Panc1 (cell line): ENCODE data around the gene ATXN1.

Experiments
- POLR2AphosphoS5 ChIP-seq: IDR thresholded peaks from 2 replicates; pipeline ENCODE4 v1.6.1; 2012; ENCODE audit warnings: mild to moderate bottlenecking, low read depth, low read length, moderate library complexity
- TCF7L2 ChIP-seq: IDR thresholded peaks from 2 replicates; pipeline ENCODE4 v1.6.1; 2011; ENCODE audit warnings: mild to moderate bottlenecking, low read depth, low read length, inconsistent platforms
- TF ChIP-seq, protein P1 (sequence below): fragments of 450-650 bp; IDR thresholded peaks from 2 replicates; pipeline ENCODE4 v1.5.1; 2017; ENCODE audit warnings: mild to moderate bottlenecking
- TF ChIP-seq, protein P2 (sequence below), 2 experiments: IDR thresholded peaks; 2 replicates each; pipeline ENCODE4 v1.6.1; 2011 to 2012; ENCODE audit warnings: low read depth in 2 of 2, control low read depth in 1 of 2, low read length in 1 of 2, mild to moderate bottlenecking in 1 of 2, moderate library complexity in 1 of 2; ENCODE audit not compliant: insufficient read depth in 1 of 2

DNA sequence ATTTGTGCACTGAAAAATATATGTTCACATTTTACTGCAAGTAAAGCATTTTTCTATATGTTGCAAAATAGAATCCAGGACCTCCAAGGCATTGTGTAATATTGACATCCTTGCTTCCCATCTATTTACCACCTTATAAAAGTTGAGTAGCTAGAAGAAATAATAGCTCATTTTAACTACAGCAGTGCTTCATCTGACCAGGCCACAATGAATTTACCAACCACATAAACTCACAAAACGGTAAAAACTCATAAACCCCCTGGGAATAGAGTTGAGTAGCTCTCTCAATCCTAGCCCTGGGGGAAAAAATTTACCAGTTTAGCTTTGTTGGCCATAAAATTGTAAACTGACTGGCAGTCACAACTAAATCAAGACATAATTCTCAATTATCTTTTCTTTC is 3.9 kb downstream of the ATXN1 start:
- no peak for TF ChIP-seq POLR2AphosphoS5
- TF ChIP-seq, protein P1, sequence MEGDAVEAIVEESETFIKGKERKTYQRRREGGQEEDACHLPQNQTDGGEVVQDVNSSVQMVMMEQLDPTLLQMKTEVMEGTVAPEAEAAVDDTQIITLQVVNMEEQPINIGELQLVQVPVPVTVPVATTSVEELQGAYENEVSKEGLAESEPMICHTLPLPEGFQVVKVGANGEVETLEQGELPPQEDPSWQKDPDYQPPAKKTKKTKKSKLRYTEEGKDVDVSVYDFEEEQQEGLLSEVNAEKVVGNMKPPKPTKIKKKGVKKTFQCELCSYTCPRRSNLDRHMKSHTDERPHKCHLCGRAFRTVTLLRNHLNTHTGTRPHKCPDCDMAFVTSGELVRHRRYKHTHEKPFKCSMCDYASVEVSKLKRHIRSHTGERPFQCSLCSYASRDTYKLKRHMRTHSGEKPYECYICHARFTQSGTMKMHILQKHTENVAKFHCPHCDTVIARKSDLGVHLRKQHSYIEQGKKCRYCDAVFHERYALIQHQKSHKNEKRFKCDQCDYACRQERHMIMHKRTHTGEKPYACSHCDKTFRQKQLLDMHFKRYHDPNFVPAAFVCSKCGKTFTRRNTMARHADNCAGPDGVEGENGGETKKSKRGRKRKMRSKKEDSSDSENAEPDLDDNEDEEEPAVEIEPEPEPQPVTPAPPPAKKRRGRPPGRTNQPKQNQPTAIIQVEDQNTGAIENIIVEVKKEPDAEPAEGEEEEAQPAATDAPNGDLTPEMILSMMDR = no peak
- TF ChIP-seq TCF7L2 = no peak
- TF ChIP-seq, protein P2, sequence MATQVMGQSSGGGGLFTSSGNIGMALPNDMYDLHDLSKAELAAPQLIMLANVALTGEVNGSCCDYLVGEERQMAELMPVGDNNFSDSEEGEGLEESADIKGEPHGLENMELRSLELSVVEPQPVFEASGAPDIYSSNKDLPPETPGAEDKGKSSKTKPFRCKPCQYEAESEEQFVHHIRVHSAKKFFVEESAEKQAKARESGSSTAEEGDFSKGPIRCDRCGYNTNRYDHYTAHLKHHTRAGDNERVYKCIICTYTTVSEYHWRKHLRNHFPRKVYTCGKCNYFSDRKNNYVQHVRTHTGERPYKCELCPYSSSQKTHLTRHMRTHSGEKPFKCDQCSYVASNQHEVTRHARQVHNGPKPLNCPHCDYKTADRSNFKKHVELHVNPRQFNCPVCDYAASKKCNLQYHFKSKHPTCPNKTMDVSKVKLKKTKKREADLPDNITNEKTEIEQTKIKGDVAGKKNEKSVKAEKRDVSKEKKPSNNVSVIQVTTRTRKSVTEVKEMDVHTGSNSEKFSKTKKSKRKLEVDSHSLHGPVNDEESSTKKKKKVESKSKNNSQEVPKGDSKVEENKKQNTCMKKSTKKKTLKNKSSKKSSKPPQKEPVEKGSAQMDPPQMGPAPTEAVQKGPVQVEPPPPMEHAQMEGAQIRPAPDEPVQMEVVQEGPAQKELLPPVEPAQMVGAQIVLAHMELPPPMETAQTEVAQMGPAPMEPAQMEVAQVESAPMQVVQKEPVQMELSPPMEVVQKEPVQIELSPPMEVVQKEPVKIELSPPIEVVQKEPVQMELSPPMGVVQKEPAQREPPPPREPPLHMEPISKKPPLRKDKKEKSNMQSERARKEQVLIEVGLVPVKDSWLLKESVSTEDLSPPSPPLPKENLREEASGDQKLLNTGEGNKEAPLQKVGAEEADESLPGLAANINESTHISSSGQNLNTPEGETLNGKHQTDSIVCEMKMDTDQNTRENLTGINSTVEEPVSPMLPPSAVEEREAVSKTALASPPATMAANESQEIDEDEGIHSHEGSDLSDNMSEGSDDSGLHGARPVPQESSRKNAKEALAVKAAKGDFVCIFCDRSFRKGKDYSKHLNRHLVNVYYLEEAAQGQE (IDR thresholded peaks at IDR 0.05; ENCODE audit: insufficient read depth in 1 of 2, low read depth in 2 of 2, low read length in 1 of 2) = no peak
